ENCODE measurements around the gene EFNA5. TPM values are rescaled to one million over a fixed set of nuclear protein-coding genes. Genes with fewer than 3 reads are reported as not detected.

EFNA5 gene
- total RNA-seq, 1 experiment from 2014 or later, result 5.9 TPM

- DNase-seq (ENCODE audit: low spot score), result no peak
These were observed 240.6 kb downstream of the EFNA5 start for GRCh38 chr5:107430071-107430625.

DNA sequence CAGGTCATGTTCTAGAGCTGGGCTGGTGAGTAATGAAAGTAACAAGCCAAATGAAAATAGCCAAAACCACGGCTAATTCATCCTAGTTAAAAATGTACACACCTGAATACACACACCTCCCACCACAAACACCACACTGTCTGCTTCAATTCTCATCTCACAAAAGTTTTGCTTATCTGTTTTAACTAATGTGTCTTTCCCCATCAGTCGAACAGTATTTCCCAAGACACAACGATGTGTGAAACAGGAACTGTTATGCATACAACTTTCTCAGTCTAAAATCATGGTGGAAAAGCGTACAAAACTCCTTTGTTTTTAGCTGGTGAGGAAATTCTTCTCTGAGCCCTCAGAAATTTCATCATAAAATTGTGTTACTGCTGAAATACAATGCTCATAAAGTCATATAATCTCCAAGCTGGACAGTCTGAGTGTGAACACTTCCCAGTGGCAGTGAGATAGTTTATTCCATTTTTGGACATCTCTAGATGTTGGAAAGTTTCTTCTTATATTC is 242.4 kb downstream of the EFNA5 start:
- DNase-seq (ENCODE audit: low spot score), result no peak

DNA sequence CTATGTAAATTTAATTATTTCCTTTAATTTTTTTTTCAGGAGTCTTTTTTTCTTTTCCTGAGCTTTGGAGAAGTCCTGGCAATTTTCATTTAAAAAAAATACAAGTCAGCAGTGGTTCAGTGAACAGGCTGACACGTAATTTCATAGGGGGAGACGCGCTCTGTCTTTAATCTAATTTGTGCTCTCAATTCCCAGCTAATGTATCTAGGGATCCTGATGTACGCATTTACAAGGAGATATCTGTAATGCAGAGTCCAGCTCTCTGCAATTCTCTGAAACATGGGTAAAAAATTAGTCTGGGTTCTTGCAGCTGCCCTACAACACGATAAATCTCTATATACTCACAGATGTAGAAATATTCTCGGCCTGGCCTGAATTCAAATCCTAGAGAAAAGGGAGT is 243.9 kb downstream of the EFNA5 start:
- no peak for DNase-seq (ENCODE audit: low spot score)

GRCh38 chr5:107426209-107426608 is 244.5 kb downstream of the EFNA5 start:
- no peak for DNase-seq (ENCODE audit: low spot score)

DNA sequence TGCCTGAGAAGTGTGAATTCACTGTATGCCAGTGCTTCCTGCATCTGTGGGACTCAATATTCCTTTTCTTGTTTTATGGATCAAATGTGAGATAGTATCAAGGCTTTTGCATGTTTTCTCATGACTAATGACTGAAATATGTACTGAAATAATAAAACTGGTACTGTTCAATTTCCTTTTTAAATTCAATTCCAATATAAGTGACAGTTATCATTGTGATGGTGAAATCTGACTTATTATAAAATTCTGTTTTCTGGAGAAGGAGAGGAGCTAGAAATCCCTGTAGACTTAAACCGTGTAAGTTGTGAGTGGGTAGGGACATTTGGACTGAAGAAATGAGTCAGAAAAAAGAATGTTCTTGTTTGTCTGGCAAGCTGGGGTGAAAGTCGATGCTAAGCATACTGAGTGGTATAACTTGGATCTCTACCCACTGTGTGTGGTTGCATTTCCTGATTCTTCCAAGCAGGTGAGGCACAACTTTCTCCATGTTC is 245.2 kb downstream of the EFNA5 start:
- peak; percentile 84 for DNase-seq (ENCODE audit: low spot score)

- no peak for DNase-seq (ENCODE audit: low spot score)
These were observed 246.2 kb downstream of the EFNA5 start for GRCh38 chr5:107424491-107424890.

DNA sequence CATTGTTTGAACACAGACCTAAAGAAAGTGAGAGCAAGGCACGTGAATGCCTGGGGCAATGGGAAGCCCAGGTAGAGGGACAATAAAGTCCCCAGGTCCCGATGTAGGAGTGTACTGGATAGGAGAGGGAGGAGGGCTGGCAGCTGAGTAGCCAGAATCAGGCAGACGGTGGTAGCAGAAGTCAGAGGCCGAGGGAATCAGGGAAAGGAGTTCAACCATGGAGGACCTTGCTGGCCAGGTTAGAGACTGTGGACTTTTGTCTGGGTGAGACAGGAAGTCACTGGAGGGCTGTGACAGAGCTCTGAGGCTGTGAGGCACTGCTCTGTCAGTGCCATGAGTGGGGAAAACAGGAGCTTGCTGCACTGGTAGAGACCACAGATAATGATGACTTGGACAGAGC is 248.2 kb downstream of the EFNA5 start:
- no peak for DNase-seq (ENCODE audit: low spot score)

DNA sequence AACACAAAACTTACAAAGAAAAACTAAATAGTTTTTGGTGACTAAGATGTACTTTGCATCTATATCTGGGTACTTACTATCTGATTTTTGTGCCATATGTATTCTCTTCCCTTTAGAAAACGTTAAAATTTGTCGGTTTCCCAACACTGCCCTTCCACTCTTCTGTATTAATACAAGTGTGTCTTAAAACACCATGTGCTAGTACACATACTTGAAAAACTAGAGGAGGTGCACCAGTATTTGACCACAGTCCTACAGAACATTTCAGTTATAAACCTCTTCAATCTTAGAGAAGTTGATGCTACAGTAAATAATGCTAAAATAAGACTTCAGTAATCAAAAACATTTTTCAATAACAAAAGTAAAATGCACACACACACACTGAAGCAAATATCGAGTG is 251.2 kb downstream of the EFNA5 start:
- DNase-seq (ENCODE audit: low spot score), result no peak

GRCh38 chr5:107418902-107419301 is 251.8 kb downstream of the EFNA5 start:
- no peak for DNase-seq (ENCODE audit: low spot score)

- no peak for DNase-seq (ENCODE audit: low spot score)
These were observed 252.7 kb downstream of the EFNA5 start for GRCh38 chr5:107418071-107418470.

DNA sequence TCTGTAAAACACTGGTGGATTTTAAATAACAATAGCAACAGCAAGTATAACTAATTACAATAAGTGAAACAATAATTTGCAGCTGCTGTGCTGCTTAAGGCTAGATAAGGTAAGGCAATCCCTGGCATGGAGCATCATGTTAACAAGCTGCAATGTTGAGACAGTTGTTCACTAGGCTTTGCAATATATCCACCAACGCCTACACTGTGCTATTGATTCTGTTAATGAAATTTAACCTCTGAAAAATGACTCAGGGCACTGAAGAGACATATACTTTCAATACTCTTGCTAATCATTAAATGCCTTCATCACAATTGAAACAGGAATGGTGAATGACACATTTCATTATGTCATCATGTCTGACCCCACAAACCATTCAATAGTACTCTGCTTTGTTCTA is 255.0 kb downstream of the EFNA5 start:
- DNase-seq (ENCODE audit: low spot score), result no peak

DNA sequence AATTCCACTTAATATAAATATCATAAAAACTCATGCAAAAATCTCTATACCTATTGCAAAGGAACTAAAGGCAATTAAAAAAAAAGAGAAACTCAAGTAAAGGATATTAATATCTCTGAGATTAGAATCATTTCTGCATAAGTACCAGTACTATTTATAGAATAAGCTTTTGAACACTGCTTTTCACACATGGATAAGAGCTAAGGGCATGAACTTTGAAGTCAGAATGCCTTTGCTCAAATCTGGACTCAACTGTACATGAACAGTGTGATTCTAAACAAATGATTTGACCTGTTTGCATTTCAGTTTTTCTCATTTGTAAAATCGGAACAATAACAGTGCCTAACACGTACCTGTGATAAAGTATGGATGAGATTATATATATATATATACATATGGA is 255.9 kb downstream of the EFNA5 start:
- DNase-seq (ENCODE audit: low spot score), result no peak

DNA sequence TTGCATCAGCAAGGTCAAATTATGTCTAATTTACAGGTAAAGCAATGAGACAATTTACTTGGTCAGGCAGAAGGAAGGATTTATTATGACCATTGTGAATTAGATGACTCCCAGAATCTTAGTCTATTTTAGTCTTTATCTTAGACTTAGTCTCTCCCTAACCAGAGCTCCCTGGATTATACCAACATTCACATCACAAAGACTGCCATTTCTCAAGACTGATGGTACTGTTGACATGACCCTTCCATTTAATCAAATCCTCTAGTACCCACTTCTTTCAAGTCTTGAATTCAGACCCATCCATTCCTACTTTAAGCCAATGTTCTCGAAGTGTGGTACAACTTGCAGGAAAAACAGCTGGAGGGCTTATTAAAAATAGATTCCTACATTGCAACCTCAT is 257.0 kb downstream of the EFNA5 start:
- DNase-seq (ENCODE audit: low spot score), result no peak

- DNase-seq (ENCODE audit: low spot score), result no peak
These were observed 262.2 kb downstream of the EFNA5 start for GRCh38 chr5:107408564-107408963.

GRCh38 chr5:107407713-107408298 is 262.9 kb downstream of the EFNA5 start:
- no peak for DNase-seq (ENCODE audit: low spot score)

GRCh38 chr5:107404595-107405374 is 266.0 kb downstream of the EFNA5 start:
- DNase-seq (ENCODE audit: low spot score), result no peak

DNA sequence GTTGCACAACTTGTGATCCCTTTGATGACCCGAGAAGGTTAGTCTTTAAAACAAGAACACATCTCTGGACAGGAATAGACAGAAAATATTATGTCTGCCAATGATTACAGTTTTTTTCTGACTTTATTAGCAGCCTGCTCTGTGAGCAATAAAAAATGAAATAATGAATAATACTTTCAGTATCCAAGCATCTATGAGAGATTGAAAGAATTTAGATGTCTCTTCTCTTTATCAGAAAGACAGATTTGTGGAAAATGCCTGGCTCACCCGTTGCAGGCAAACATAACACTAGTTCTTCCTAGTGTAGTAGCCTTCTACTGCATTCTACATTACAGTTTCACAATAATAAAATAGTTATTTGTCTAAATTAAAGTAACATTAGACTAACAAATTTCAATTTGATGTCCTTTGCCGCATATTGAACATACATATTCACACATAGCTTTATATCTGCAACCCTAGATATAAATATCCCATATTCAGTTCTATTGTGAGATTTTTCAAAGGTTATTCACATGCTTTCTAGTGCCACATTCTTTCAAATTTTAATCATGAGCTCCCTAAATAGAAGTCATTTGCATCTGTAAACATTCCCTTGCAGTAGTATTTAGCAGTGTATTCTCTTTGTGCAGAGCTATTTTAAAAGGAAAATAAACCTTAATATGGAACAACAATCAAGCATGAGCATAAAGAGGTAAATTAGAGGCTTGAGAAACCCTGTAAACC is 267.3 kb downstream of the EFNA5 start:
- no peak for DNase-seq (ENCODE audit: low spot score)

GRCh38 chr5:107402434-107403227 is 268.1 kb downstream of the EFNA5 start:
- DNase-seq (ENCODE audit: low spot score), result no peak

DNA sequence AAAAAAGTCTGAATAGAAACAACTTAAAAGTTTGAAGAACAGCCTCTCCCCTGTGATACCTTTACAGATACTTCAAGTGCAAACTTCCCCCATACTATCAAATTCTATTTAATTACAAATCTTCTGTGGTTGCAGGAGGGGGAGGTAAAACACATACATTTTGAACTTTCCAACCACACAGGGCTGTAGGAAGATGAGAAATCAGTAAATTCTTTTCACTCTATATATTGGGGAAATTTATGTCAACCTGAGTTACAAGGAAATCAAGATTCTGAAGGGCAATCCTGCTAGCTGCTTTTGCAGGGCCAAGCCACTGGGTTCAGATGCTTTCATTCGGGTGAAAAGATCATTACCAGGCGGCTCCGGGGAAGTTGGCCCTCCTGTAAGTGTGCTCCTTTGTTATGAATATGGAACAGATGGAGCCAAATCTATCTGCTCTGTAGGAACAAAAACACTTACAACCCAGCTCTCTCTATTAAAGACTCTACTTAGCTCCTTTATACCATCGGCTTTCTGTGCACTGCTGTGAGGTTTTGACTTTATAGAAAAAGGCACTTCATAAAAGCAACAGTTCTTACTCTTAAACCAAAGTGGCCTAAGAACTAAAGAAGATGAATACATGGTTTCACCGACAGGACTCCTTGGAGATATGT is 269.1 kb downstream of the EFNA5 start:
- no peak for DNase-seq (ENCODE audit: low spot score)

DNA sequence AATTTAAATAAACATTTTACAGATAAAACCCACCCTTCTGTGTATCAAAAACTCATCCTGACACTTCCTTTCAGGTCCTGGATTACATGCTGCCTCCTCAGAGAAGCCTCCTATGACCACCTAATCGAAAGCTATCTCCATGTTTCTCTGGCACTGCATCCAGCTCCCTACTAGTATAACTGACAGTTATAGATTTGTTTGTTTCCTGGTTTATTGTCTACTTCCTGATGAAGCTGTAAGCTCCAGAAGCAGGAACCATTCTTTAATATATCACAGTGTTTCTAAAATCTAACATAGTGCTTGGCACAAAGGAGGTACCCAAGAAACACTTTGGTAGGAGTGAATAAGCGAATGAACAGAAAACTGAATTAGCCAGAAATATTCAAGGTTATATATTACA is 270.4 kb downstream of the EFNA5 start:
- no peak for DNase-seq (ENCODE audit: low spot score)

DNA sequence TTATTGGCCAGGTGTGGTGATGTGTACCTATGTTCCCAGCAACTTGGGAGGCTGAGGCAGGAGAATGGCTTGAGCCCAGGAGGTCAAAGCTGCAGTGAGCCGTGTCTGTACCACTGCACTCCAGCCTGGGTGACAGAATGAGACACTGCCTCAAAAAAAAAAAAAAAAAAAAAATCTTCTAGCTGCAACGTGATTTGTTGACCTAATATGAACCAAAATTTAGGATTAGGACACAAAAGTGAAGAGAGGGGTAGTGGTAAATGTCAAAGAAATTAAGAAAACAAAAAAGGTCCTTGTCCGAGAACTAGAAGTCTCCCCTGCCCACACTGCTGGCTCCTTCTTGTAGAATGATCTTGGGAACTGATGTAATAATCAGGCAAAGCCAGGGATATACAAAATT is 272.0 kb downstream of the EFNA5 start:
- DNase-seq (ENCODE audit: low spot score), result no peak

Data from HT-29 (cell line).